Esophagus muscularis mucosa (tissue), 4 donors: Measurements from ENCODE around the gene LDB3.

ENCODE experiments used
- EP300 ChIP-seq: sonication (generic); formaldehyde crosslinking; IDR thresholded peaks from one replicate; pipeline ENCODE4 v1.6.1; 2017; ENCODE audit warnings: antibody characterized with exemption
- POLR2A ChIP-seq: fragments of 450-650 bp; IDR thresholded peaks from one replicate; pipeline ENCODE4 v1.6.1; 2017; ENCODE audit warnings: antibody characterized with exemption, moderate library complexity, mild to moderate bottlenecking, low read depth
- POLR2AphosphoS5 ChIP-seq, 2 donors: sonication (generic); formaldehyde crosslinking; IDR thresholded peaks; one replicate each; pipeline ENCODE4 v1.6.1; 2017; ENCODE audit warnings: antibody characterized with exemption in 2 of 2
- TF ChIP-seq, protein P1 (sequence below), 3 experiments: fragments of 200-600 bp in 2 of 3; fragments of 450-650 bp in 1 of 3; sonication (generic) in 2 of 3; IDR thresholded peaks; one replicate each; pipeline ENCODE4 v1.5.1; 2017 to 2019; ENCODE audit warnings: antibody characterized with exemption in 3 of 3, mild to moderate bottlenecking in 2 of 3, moderate library complexity in 1 of 3

DNA sequence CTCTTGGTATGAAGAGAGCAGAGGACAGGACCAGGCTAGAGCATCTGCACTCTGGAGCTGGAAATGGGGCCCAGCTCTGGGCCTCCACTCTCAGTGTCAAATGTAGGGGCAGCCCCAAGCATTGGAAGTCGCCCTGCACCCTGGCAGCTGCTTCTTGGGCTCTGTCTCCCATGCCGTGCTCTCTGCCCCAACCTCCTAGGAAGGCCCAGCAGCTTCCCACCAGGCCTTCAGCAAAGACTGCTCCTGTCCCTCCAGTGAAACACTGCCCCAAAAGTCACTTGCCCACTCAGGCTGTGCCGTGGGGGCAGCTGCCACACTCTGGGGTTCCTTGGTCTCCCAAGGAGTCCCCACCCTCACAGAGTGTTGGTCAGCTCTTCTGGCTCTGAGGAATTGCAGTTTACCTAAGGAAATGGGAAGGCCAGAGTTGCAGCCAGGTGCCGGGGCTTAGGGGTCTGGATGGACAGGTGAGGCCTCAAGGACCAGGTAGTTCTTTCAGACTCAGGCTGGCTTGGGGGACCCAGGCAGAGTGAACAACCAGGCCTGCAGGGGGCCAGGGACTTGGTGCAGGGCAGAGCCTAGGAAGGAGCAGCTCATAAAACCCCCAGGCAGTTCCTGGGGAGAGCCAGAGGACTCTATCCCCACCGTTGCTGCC lies 23.4 kb upstream of the LDB3 start:
- TF ChIP-seq EP300 (no peak), POLR2AphosphoS5 (IDR thresholded peaks at IDR 0.05) (no peak), POLR2A (no peak)
- TF ChIP-seq, protein P1, sequence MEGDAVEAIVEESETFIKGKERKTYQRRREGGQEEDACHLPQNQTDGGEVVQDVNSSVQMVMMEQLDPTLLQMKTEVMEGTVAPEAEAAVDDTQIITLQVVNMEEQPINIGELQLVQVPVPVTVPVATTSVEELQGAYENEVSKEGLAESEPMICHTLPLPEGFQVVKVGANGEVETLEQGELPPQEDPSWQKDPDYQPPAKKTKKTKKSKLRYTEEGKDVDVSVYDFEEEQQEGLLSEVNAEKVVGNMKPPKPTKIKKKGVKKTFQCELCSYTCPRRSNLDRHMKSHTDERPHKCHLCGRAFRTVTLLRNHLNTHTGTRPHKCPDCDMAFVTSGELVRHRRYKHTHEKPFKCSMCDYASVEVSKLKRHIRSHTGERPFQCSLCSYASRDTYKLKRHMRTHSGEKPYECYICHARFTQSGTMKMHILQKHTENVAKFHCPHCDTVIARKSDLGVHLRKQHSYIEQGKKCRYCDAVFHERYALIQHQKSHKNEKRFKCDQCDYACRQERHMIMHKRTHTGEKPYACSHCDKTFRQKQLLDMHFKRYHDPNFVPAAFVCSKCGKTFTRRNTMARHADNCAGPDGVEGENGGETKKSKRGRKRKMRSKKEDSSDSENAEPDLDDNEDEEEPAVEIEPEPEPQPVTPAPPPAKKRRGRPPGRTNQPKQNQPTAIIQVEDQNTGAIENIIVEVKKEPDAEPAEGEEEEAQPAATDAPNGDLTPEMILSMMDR (IDR thresholded peaks at IDR 0.05) = no peak
